Vagina (tissue), 2 donors: ENCODE results near the gene CDK6.
"Not testable (repeated sequence)": the region's sequence is repeated elsewhere in the genome, so short reads cannot be mapped to it uniquely, and the experiment has no call there.

Source experiments
- CTCF ChIP-seq, 3 experiments: fragments of 450-650 bp in 2 of 3; fragments of 200-600 bp in 1 of 3; sonication (generic) in 1 of 3; IDR thresholded peaks; one replicate each; pipeline ENCODE4 v1.5.1; 2017 to 2019; ENCODE audit warnings: antibody characterized with exemption in 3 of 3, mild to moderate bottlenecking in 2 of 3, moderate library complexity in 2 of 3
- POLR2A ChIP-seq, 2 donors: fragments of 450-650 bp; IDR thresholded peaks; one replicate each; pipeline ENCODE4 v1.6.1; 2017; ENCODE audit warnings: antibody characterized with exemption in 2 of 2, mild to moderate bottlenecking in 2 of 2, moderate library complexity in 2 of 2

DNA sequence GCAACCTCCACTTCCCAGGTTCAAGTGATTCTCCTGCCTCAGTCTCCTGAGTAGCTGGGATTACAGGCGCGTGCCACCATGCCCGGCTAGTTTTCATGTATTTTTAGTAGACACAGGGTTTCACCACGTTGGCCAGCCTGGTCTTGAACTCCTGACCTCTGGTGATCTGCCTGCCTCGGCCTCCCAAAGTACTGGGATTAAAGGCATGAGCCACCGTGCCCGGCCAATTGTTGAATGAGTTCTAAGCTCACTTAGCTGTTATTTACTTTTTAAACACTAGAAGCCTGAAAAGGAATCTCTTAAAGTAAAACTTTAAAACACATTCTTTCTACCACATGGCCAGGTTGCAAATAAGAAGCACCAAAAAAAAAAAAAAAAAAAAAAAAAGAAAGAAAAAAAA is 231.9 kb downstream of the CDK6 start:
- TF ChIP-seq POLR2A, CTCF (IDR thresholded peaks at IDR 0.05): not testable (repeated sequence)
